H1 (cell line): Measurements from ENCODE around the gene PLPPR1. TPM values are rescaled to one million over a fixed set of nuclear protein-coding genes. Genes with fewer than 3 reads are reported as not detected.

Source experiments
- CTCF ChIA-PET: fragments of 300-600 bp; sonication (Branson Sonifier 250); formaldehyde crosslinking; loops from one replicate; lab custom pipeline; 2021; ENCODE audit not compliant: partially characterized antibody; lab: Charles Lee
- POLR2A ChIA-PET: fragments of 300-600 bp; sonication (Branson Sonifier 250); formaldehyde crosslinking; loops from one replicate; lab custom pipeline; 2021; ENCODE audit warnings: inconsistent platforms; ENCODE audit not compliant: partially characterized antibody; lab: Charles Lee
- DNase-seq, 2 experiments: peaks; one replicate each; pipeline versions ENCODE4 v3.0.0 to v3.0.0-alpha.2; 2010 to 2022; ENCODE audit warnings: low spot score in 2 of 2, low read depth in 1 of 2, mixed read lengths in 1 of 2
- FAIRE-seq: peaks from 2 replicates; lab custom pipeline; 2011; peaks lifted over from hg19 to GRCh38; lab: Jason Lieb, UNC
- H2AFZ ChIP-seq: 2 replicates; pipeline ENCODE4 v1.8.1; 2012; ENCODE audit warnings: low read length, inconsistent platforms
- H2AK5ac ChIP-seq: 2 replicates; pipeline ENCODE4 v1.6.1; 2013; ENCODE audit warnings: low read depth, low read length
- H2BK120ac ChIP-seq: replicated peaks from 2 replicates; pipeline ENCODE3; 2013; ENCODE audit warnings: low read depth, low read length, inconsistent platforms
- H2BK12ac ChIP-seq: 2 replicates; pipeline ENCODE4 v1.6.1; 2013; ENCODE audit warnings: low read depth, low read length
- H2BK15ac ChIP-seq: 2 replicates; pipeline ENCODE4 v1.6.1; 2013; ENCODE audit warnings: low read length
- H2BK20ac ChIP-seq: 2 replicates; pipeline ENCODE4 v1.6.1; 2013; ENCODE audit warnings: low read length
- H2BK5ac ChIP-seq: 2 replicates; pipeline ENCODE4 v1.6.1; 2013; ENCODE audit warnings: low read depth, low read length
- H3K14ac ChIP-seq: 2 replicates; pipeline ENCODE4 v1.6.1; 2013; ENCODE audit warnings: inconsistent platforms; ENCODE audit not compliant: insufficient read length
- H3K18ac ChIP-seq: 2 replicates; pipeline ENCODE4 v1.6.1; 2013; ENCODE audit warnings: low read length; ENCODE audit errors: extremely low read depth
- H3K23ac ChIP-seq: 2 replicates; pipeline ENCODE4 v1.6.1; 2013; ENCODE audit warnings: inconsistent platforms; ENCODE audit not compliant: insufficient read length
- H3K23me2 ChIP-seq: 2 replicates; pipeline ENCODE4 v1.6.1; 2013; ENCODE audit warnings: low read depth, low read length
- H3K27ac ChIP-seq: 2 replicates; pipeline ENCODE4 v1.6.1; 2011; ENCODE audit warnings: low read depth, low read length, inconsistent platforms
- H3K27me3 ChIP-seq, 4 experiments: replicated peaks in 1 of 4; 1 replicate in 1 of 4; 2 replicates in 3 of 4; pipeline versions ENCODE4 v1.6.1 to v1.8.1; 2011 to 2013; ENCODE audit warnings: low read length in 3 of 4, mild to moderate bottlenecking in 3 of 4, inconsistent platforms in 2 of 4, mixed read lengths in 2 of 4, moderate library complexity in 1 of 4; ENCODE audit not compliant: control insufficient read depth in 3 of 4, insufficient read depth in 3 of 4; ENCODE audit errors: extremely low read depth in 1 of 4
- H3K36me3 ChIP-seq, 4 experiments: 2 replicates each; pipeline versions ENCODE4 v1.6.1 to v1.8.1; 2011 to 2013; ENCODE audit warnings: mild to moderate bottlenecking in 4 of 4, low read length in 3 of 4, moderate library complexity in 2 of 4, control low read depth in 1 of 4, inconsistent platforms in 1 of 4; ENCODE audit not compliant: insufficient read depth in 4 of 4, control insufficient read depth in 2 of 4
- H3K4ac ChIP-seq: replicated peaks from 2 replicates; pipeline ENCODE3; 2013; ENCODE audit warnings: low read length, low read depth, mixed read lengths, inconsistent platforms; ENCODE audit not compliant: insufficient read length
- H3K4me1 ChIP-seq, 4 experiments: replicated peaks in 1 of 4; 1 replicate in 1 of 4; 2 replicates in 3 of 4; pipeline versions ENCODE4 v1.6.1 to v1.8.1; 2011 to 2013; ENCODE audit warnings: low read length in 3 of 4, inconsistent platforms in 2 of 4, mixed read lengths in 1 of 4; ENCODE audit not compliant: insufficient read depth in 4 of 4, control insufficient read depth in 3 of 4
- H3K4me2 ChIP-seq, 2 experiments: 2 replicates each; pipeline versions ENCODE4 v1.6.1 to v1.8.1; 2011 to 2013; ENCODE audit warnings: low read depth in 2 of 2, low read length in 2 of 2, control low read depth in 1 of 2, inconsistent platforms in 1 of 2, mild to moderate bottlenecking in 1 of 2; ENCODE audit not compliant: insufficient read depth in 1 of 2
- H3K4me3 ChIP-seq, 4 experiments: fragments of 200-600, 300-600 bp in 1 of 4; sonication (generic), shearing (Covaris generic), sonication (Bioruptor Twin) in 1 of 4; 2 replicates each; pipeline versions ENCODE4 v1.5.1 to v1.8.1; 2011 to 2016; ENCODE audit warnings: low read length in 4 of 4, low read depth in 3 of 4, control low read depth in 2 of 4, inconsistent platforms in 2 of 4, mild to moderate bottlenecking in 2 of 4, mixed read lengths in 1 of 4, moderate library complexity in 1 of 4; ENCODE audit not compliant: insufficient read depth in 2 of 4; ENCODE audit errors: extremely low read depth in 1 of 4
- H3K56ac ChIP-seq: replicated peaks from 2 replicates; pipeline ENCODE3; 2013; ENCODE audit warnings: low read depth, mild to moderate bottlenecking, mixed read lengths, low read length, inconsistent platforms; ENCODE audit not compliant: insufficient read length
- H3K79me1 ChIP-seq: 2 replicates; pipeline ENCODE4 v1.6.1; 2013; ENCODE audit warnings: low read depth, low read length, control low read depth
- H3K79me2 ChIP-seq, 2 experiments: 2 replicates each; pipeline versions ENCODE4 v1.6.1 to v1.8.1; 2012 to 2013; ENCODE audit warnings: low read length in 2 of 2, mild to moderate bottlenecking in 2 of 2, inconsistent platforms in 1 of 2; ENCODE audit not compliant: insufficient read depth in 2 of 2, control insufficient read depth in 1 of 2
- H3K9ac ChIP-seq, 4 experiments: replicated peaks in 1 of 4; 1 replicate in 1 of 4; 2 replicates in 3 of 4; pipeline versions ENCODE4 v1.6.1 to v1.8.1; 2011 to 2013; ENCODE audit warnings: low read depth in 3 of 4, low read length in 3 of 4, control low read depth in 2 of 4, mild to moderate bottlenecking in 2 of 4, moderate library complexity in 2 of 4, inconsistent platforms in 1 of 4; ENCODE audit errors: extremely low read depth in 1 of 4
- H3K9me3 ChIP-seq, 2 experiments: 2 replicates each; pipeline versions ENCODE4 v1.6.1 to v1.8.1; 2012 to 2013; ENCODE audit warnings: mild to moderate bottlenecking in 2 of 2, moderate library complexity in 2 of 2, control low read depth in 1 of 2, inconsistent platforms in 1 of 2, low read depth in 1 of 2, low read length in 1 of 2, mixed read lengths in 1 of 2; ENCODE audit not compliant: insufficient read depth in 2 of 2
- H4K20me1 ChIP-seq, 2 experiments: replicated peaks in 1 of 2; 2 replicates each; pipeline versions ENCODE3 to v1.8.1; 2011 to 2013; ENCODE audit warnings: inconsistent platforms in 2 of 2, low read length in 2 of 2, mild to moderate bottlenecking in 1 of 2; ENCODE audit not compliant: insufficient read depth in 2 of 2, control insufficient read depth in 1 of 2
- H4K5ac ChIP-seq: 2 replicates; pipeline ENCODE4 v1.6.1; 2013; ENCODE audit warnings: low read length, low read depth, mixed read lengths, inconsistent platforms; ENCODE audit not compliant: insufficient read length
- H4K8ac ChIP-seq: 2 replicates; pipeline ENCODE4 v1.8.0; 2013; ENCODE audit warnings: mild to moderate bottlenecking, moderate library complexity, low read length, inconsistent platforms; ENCODE audit not compliant: insufficient read depth; ENCODE audit errors: extremely low read depth
- H4K91ac ChIP-seq: replicated peaks from 2 replicates; pipeline ENCODE3; 2013; ENCODE audit warnings: low read length, mixed read lengths, inconsistent platforms; ENCODE audit not compliant: insufficient read length
- BRCA1 ChIP-seq: IDR thresholded peaks from 2 replicates; pipeline ENCODE4 v1.6.1; 2012; ENCODE audit warnings: low read depth, low read length, improper control_type of control experiment
- EZH2 ChIP-seq: fragments of 200-600 bp; sonication (generic); IDR thresholded peaks from 2 replicates; pipeline ENCODE4 v1.7.1; 2012; ENCODE audit warnings: low read depth, mild to moderate bottlenecking, moderate library complexity, low read length, inconsistent platforms; ENCODE audit not compliant: severe bottlenecking
- GABPA ChIP-seq: IDR thresholded peaks from 2 replicates; pipeline ENCODE4 v1.6.1; 2011; ENCODE audit warnings: mild to moderate bottlenecking, low read length, moderate library complexity, borderline replicate concordance; ENCODE audit not compliant: insufficient read depth
- HDAC6 ChIP-seq: IDR thresholded peaks from one replicate; pipeline ENCODE4 v1.7.1; 2012; ENCODE audit warnings: low read depth, mild to moderate bottlenecking, inconsistent platforms, low read length, moderate library complexity
- JUN ChIP-seq: IDR thresholded peaks from 2 replicates; pipeline ENCODE4 v1.6.1; 2011; ENCODE audit warnings: low read depth, mild to moderate bottlenecking, improper control_type of control experiment, low read length
- SIRT6 ChIP-seq: IDR thresholded peaks from one replicate; pipeline ENCODE4 v1.7.1; 2012; ENCODE audit warnings: low read length, inconsistent platforms
- SP4 ChIP-seq: IDR thresholded peaks from 2 replicates; pipeline ENCODE4 v1.6.1; 2012; ENCODE audit warnings: low read length, inconsistent platforms
- SUZ12 ChIP-seq: fragments of 200-600 bp; sonication (generic); IDR thresholded peaks from 2 replicates; pipeline ENCODE4 v1.6.1; 2012; ENCODE audit warnings: mild to moderate bottlenecking, inconsistent platforms, low read length, moderate library complexity, mixed read lengths
- TAF1 ChIP-seq: IDR thresholded peaks from 2 replicates; pipeline ENCODE4 v1.6.1; 2011; ENCODE audit warnings: mild to moderate bottlenecking, low read depth, low read length
- USF2 ChIP-seq: IDR thresholded peaks from 2 replicates; pipeline ENCODE4 v1.6.1; 2011; ENCODE audit warnings: low read length, improper control_type of control experiment
- polyA plus RNA-seq, 7 experiments: library from polyadenylated mRNA; depleted of rRNA in 3 of 7; stranded (reverse) in 5 of 7; unstranded in 2 of 7; fragments of >200 nt in 5 of 7; fragments of 200-250 nt in 2 of 7; gene quantifications; 1 replicate in 5 of 7; 2 replicates in 1 of 7; 4 replicates in 1 of 7; pipeline versions ENCODE4 v1.2.1 to v1.2.3, GENCODE V29; 2011 to 2013; ENCODE audit warnings: missing spikeins in 2 of 7, mixed read lengths in 2 of 7
- total RNA-seq: library from RNA; stranded (reverse); fragmentation: NEBNext Ultra II Directional; extraction: Animal tissue kit (Norgen Biotek cat#: 25700); gene quantifications from 2 replicates; pipeline ENCODE4 v1.2.1, GENCODE V29; 2021
- TF ChIP-seq, protein P1 (sequence below): IDR thresholded peaks from 2 replicates; pipeline ENCODE4 v1.6.1; 2012; ENCODE audit warnings: inconsistent platforms
- TF ChIP-seq, protein P2 (sequence below): IDR thresholded peaks from 2 replicates; pipeline ENCODE4 v1.6.1; 2012; ENCODE audit warnings: low read length, inconsistent platforms

PLPPR1 gene
- total and polyA plus RNA-seq, 2 of the 8 experiments (the other 6 are each of a cell fraction or from before 2014, with no cell fraction given) = 1.4 to 1.8 TPM

DNA sequence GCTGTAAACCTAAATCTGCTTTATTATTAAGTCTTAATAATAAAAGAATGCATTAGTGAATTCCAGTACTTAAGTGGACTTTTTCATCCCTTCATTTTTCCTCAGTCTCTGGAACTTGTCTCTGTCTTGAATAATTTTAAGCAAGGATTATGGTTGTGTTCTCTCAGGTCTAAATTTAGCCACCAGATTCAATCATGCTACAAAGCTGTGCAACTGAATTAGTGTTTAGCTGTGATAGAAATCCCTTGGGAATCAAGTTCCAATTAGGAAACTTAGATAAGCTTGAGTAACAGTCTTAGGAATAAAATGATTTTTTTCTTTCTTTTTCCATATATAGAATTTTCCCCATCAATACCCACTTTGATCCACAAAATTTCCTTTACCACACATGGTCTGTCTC, 104.3 kb downstream of the PLPPR1 start:
- no peak for FAIRE-seq
- no peak overlapping the region for H3K4me3 ChIP-seq
- H3K56ac ChIP-seq = no peak overlapping the region
- H2BK15ac ChIP-seq = no peak overlapping the region
- peaks cover 2 to 5% (median 4%) of the 10 kb centered on the region in 4 experiments; a peak in 3 of 7 replicates for H3K4me1 ChIP-seq
- H3K79me2 ChIP-seq = no peaks in the 10 kb centered on the region
- H3K23ac ChIP-seq = no peak overlapping the region
- H3K36me3 ChIP-seq = no peaks in the 10 kb centered on the region
- no peak overlapping the region for H2AFZ ChIP-seq
- no peaks in the 10 kb centered on the region for H3K79me1 ChIP-seq
- no peak for DNase-seq
- H2BK5ac ChIP-seq = no peak overlapping the region
- H3K23me2 ChIP-seq = no peaks in the 10 kb centered on the region
- POLR2A ChIA-PET = interaction anchor here (0.8 kb wide), 1 partner anchor 60 kb away, joined by 3 read pairs; no protein-coding TSS in a partner anchor
- H4K8ac ChIP-seq = no peak overlapping the region
- no peak overlapping the region for H3K18ac ChIP-seq
- no peak overlapping the region for H3K4ac ChIP-seq
- H2BK20ac ChIP-seq = no peak overlapping the region
- H4K5ac ChIP-seq = no peak overlapping the region
- H4K91ac ChIP-seq = no peak overlapping the region
- no peak overlapping the region for H2AK5ac ChIP-seq
- no peak overlapping the region for H2BK120ac ChIP-seq
- no peaks in the 10 kb centered on the region for H4K20me1 ChIP-seq
- no peak overlapping the region for H3K27ac ChIP-seq
- H3K4me2 ChIP-seq = no peak overlapping the region
- no peaks in the 10 kb centered on the region for H3K27me3 ChIP-seq
- CTCF ChIA-PET = interaction anchor here (1.2 to 3.2 kb wide), 4 partner anchors 13 to 434 kb away, joined by 3 to 23 read pairs (median 6); no protein-coding TSS in a partner anchor
- no peak overlapping the region for H2BK12ac ChIP-seq
- peaks cover under 1% of the 10 kb centered on the region in 2 experiments; a peak in 1 of 4 replicates for H3K9me3 ChIP-seq
- H3K14ac ChIP-seq = no peak overlapping the region
- no peak overlapping the region for H3K9ac ChIP-seq
- no peak for TF ChIP-seq GABPA
- TF ChIP-seq SIRT6 = no peak
- TF ChIP-seq USF2 = no peak
- no peak for TF ChIP-seq BRCA1
- no peak for TF ChIP-seq JUN
- no peak for TF ChIP-seq SP4
- TF ChIP-seq, protein P1, sequence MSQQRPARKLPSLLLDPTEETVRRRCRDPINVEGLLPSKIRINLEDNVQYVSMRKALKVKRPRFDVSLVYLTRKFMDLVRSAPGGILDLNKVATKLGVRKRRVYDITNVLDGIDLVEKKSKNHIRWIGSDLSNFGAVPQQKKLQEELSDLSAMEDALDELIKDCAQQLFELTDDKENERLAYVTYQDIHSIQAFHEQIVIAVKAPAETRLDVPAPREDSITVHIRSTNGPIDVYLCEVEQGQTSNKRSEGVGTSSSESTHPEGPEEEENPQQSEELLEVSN = no peak
- no peak for TF ChIP-seq TAF1
- TF ChIP-seq SUZ12 = no peak
- no peak for TF ChIP-seq HDAC6
- TF ChIP-seq, protein P2, sequence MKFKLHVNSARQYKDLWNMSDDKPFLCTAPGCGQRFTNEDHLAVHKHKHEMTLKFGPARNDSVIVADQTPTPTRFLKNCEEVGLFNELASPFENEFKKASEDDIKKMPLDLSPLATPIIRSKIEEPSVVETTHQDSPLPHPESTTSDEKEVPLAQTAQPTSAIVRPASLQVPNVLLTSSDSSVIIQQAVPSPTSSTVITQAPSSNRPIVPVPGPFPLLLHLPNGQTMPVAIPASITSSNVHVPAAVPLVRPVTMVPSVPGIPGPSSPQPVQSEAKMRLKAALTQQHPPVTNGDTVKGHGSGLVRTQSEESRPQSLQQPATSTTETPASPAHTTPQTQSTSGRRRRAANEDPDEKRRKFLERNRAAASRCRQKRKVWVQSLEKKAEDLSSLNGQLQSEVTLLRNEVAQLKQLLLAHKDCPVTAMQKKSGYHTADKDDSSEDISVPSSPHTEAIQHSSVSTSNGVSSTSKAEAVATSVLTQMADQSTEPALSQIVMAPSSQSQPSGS = no peak
- TF ChIP-seq EZH2 = no peak
